ENCODE results near the gene MYOZ3.

Gene MYOZ3

GRCh38 chr5:150661086-150661485 lies at the start of gene MYOZ3:
MYOZ3 (plus strand) TSS chr5:150661251; CDS start chr5:150662942, 1,691 bp downstream.
- DNase-seq (ENCODE audit: low spot score) = no peak

GRCh38 chr5:150612405-150612804 lies 48.6 kb upstream of the MYOZ3 start:
- no peak for DNase-seq (ENCODE audit: low spot score)

DNA sequence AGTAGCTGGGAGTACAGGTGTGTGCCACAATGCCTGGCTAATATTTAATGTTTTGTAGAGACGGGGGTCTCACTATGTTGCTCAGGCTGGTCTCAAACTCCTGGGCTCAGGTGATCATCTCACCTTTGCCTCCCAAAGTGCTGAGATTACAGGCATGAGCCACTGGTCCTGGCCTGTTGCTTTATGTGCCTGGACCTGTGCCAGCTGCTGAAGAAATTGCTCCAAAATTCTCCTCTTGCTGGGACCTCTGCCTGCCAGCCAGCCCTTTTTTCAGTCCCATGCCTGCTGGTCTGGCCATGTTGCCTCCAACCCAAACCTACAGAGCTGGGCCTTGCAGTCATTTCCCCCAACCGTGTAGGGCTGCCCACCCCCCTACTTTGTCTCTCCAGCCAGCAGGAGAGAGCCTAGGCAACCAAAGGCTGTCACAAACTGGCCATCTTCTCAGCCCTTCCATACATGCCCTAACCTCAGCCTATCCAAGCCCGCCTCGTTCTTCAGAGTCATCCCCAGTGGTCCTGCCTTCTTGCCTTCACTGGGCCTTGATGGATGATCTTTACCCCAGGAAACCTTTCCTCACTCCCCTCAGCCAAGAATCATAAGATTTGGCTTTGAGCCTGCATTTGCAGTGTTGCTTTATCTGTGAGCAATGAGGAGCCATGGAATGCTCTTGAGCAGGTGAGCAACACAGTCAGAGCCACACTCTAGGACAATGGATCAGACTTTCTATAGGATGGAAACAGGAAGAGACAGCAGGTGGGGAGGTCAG lies 48.0 kb upstream of the MYOZ3 start:
- no peak for DNase-seq (ENCODE audit: low spot score)

DNA sequence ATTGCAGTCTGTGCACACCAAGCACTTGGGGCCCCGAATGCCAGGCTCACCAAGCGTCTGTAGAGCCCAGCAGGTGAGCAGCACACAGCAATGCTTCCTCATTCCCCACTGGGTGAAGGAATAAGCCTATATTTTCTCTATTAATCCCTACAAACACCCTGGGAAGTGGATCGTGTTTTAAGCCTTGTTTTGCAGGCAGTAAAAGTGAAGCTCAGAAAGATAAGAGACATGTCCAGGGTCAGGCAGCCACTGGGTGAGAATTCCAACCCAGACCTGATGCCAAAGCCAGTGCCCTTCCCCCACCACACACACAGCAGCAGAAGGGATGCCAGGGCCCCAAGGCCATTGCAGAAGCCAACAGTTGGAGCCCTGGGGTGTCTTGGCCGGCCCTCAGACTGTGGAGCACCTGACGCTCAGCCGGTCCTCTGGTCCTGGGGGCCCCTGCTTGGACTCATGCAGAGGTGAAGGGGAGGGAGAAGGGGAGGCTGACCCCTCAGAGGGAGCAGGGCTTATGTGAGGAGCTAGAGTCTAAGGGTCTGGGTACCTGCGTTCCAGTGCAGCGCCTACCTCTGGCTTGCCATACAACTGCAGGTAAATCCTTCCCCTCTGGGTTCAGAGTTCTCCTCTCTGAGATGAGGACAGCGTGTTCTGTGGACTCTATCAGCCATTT lies 46.9 kb upstream of the MYOZ3 start:
- no peak for DNase-seq (ENCODE audit: low spot score)

DNA sequence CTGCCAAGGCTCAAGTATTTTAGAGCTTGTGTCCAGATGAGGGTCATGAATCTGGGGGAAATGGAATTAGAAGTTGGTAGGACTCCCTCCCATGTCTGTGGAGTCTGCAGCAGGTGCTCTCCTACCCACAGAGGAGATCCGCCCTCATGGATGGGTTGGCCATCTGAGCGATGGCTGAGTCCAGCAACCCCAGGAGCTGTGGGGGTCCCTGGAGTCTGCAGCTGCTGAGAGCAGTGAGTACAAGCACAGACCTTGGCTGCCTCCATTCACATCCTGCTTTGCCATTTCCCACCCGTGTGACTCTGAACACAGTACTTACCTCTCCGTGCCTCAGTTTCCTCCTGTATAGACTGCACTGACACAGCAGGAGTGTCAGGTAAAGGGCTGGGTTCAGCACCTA lies 46.4 kb upstream of the MYOZ3 start:
- no peak for DNase-seq (ENCODE audit: low spot score)

- DNase-seq (ENCODE audit: low spot score) = no peak
These were observed 45.8 kb upstream of the MYOZ3 start for GRCh38 chr5:150615141-150615699.

DNA sequence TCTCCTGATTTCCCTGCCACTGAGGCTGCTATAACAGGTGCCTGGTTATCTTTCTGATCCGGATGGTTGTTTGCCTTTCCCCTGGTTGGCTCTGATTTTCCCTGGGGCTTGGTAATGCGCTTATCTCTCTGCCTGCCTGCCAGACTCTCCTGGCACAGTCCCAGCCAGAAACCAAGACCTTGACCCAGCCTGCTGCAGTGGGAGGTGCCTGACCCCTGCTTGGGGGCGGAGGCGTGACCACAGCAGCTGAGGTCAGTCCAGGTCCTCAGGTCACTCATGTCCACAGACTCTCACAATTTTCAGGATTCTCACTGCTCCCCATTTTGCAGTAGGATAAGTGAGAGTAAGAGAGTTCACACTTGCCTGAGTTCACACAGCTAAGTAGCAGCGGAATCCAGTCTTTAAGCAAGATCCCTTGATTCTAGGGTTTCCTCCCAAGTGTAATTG lies 45.0 kb upstream of the MYOZ3 start:
- DNase-seq (ENCODE audit: low spot score) = no peak

GRCh38 chr5:150616506-150616905 lies 44.5 kb upstream of the MYOZ3 start:
- no peak for DNase-seq (ENCODE audit: low spot score)

GRCh38 chr5:150618163-150618562 lies 42.9 kb upstream of the MYOZ3 start:
- DNase-seq (ENCODE audit: low spot score) = no peak

GRCh38 chr5:150618588-150619281 lies 42.3 kb upstream of the MYOZ3 start:
- DNase-seq (ENCODE audit: low spot score) = no peak

- no peak for DNase-seq (ENCODE audit: low spot score)
These were observed 41.5 kb upstream of the MYOZ3 start for GRCh38 chr5:150619359-150620230.

- DNase-seq (ENCODE audit: low spot score) = no peak
These were observed 39.8 kb upstream of the MYOZ3 start for GRCh38 chr5:150621301-150621700.

DNA sequence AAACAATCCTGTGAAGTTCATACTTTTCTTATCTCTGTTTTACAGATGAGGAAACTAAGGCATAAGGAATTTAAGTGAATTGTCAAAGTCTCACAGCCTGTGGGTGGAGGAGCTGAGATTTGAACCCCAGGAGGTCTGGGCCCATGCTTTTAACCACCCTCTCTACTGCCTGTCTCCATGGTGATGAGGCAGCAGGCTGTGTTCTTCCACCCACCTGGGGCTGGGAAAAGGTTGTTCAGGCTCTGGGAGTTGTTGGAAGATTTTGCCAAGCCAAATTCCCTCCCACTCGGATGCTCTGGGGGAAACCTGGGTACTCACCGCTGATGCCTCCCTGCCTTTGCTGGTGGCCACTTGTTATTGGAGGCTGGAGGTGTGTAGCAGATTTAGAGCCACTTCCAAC lies 38.9 kb upstream of the MYOZ3 start:
- DNase-seq (ENCODE audit: low spot score) = no peak

DNA sequence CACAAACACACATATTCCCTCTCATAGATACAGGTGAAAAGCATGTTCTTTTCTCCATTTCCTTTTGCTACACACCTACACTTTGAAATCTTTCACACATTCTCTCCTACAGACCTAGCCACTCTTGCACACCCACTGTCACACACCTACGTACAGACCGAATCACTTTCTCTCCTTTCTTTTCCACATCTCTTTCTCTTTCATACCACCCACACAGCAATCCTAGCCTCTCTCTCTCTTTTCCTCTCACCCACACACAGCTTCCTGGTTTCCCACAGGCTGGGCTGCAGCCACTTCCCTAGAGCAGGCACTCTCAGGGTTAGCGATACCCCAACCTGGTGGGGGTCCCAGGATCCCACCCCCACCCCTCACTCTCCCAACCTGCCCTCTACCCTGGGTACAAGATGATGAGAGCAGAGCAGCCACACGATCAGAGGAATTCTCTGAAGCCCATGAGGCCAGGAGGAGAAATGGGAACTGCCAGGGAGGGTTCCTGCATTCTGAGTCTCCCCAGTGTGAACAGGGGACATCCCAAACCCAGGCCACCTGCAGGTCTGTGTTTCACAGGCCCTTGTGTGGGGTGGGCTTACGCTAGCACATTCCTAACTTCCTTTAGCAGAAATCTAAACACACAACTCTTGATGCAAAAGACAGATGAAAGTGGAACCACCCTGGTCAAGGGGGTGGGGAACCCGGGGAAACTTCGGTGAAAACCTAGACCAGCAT lies 37.7 kb upstream of the MYOZ3 start:
- no peak for DNase-seq (ENCODE audit: low spot score)

DNA sequence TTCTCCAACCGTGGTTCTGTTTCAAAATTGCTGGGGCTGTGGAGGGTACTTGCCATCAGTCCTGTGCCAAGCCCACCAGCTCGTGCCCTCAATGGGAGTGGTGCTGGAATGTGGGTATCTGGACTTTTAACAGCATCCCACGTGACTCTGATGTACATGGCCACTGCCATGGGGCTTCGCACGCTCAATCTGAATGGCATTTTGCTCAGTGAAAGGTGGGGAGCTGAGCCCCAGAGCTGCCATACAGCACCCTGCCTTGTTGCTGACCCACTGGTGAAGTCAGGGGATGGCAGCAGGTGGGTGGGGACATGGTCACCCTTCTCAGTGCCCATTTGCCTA lies 37.2 kb upstream of the MYOZ3 start:
- no peak for DNase-seq (ENCODE audit: low spot score)

- DNase-seq (ENCODE audit: low spot score) = peak; percentile 72
These were observed 36.5 kb upstream of the MYOZ3 start for GRCh38 chr5:150624334-150625163.

- no peak for DNase-seq (ENCODE audit: low spot score)
These were observed 35.9 kb upstream of the MYOZ3 start for GRCh38 chr5:150625164-150625535.

DNA sequence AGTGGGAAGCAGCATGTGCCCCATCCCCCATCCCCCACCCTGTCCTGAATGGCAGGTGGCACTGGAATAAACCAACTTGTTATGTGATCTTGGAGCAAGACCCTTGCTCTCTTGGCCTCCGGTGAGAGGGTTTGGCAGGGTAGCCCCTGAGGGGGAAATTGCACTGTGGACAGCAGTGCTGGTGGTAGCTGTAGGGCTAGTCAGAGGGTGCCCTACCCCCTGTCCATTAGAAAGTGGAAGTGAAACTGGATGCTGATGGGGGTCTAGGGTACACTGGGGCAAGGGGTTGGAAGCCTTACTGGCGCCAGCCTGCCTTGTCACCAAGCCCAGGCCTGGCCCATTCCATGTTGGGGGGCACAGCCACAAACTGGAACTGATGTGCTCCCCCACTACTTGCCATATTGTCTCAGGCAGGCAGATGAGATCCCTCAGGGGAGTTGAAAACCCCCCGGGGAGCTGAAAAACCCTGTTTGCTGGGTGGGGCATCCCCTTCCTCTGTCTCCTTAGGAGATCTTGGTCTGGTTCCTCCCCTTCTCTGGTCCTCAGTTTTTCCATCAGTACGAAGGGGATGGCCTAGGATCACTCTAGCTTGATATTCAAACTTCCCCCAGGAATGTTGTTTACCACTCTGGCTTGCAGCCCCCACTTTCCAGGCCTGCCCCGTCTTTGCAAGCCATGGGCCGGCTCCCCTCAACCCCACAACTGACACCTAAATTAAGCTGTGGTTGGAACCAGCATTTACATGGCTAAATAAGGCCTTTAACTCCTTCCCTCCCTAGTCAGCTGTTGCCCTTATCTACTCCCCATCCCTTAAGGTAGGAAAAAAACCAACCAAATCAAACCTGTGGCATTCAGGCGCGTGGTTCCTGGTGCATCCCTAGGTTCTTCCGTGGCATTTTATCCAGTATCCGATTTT lies 35.0 kb upstream of the MYOZ3 start:
- DNase-seq (ENCODE audit: low spot score) = no peak

GRCh38 chr5:150626853-150627276 lies 34.2 kb upstream of the MYOZ3 start:
- DNase-seq (ENCODE audit: low spot score) = no peak
